GM19397 (cell line): Measurements from ENCODE around the gene BRD3OS.
"Not testable (repeated sequence)": the region's sequence is repeated elsewhere in the genome, so short reads cannot be mapped to it uniquely, and the experiment has no call there.

Experiments
- ATAC-seq: cut with Tn5 transposase; IDR thresholded peaks from one replicate; pipeline ENCODE4 v1.9.1; 2021; ENCODE audit warnings: mild to moderate bottlenecking, moderate library complexity; ENCODE audit not compliant: unreplicated experiment

Gene BRD3OS

GRCh38 chr9:134061688-134062371 is 36.5 kb downstream of the BRD3OS start:
- no peak for ATAC-seq

- no peak for ATAC-seq
Measured at GRCh38 chr9:134062461-134063087, 37.3 kb downstream of the BRD3OS start.

GRCh38 chr9:134063088-134063570 is 37.8 kb downstream of the BRD3OS start:
- no peak for ATAC-seq

GRCh38 chr9:134063571-134064450 is 38.5 kb downstream of the BRD3OS start:
- no peak for ATAC-seq

- no peak for ATAC-seq
Measured at GRCh38 chr9:134064711-134065110, 39.4 kb downstream of the BRD3OS start.

- ATAC-seq, result peak; percentile 22
Measured at GRCh38 chr9:134065612-134066419, 40.5 kb downstream of the BRD3OS start.

GRCh38 chr9:134066526-134066912 is 41.2 kb downstream of the BRD3OS start:
- no peak for ATAC-seq

- peak; percentile 12 for ATAC-seq
Measured at GRCh38 chr9:134066913-134067851, 41.9 kb downstream of the BRD3OS start.

- ATAC-seq, result peak; percentile 67
Measured at GRCh38 chr9:134067904-134068743, 42.8 kb downstream of the BRD3OS start, which contains the start of gene BRD3. Gene BRD3 (minus strand): TSS chr9:134068026. CDS start chr9:134053477, 14,549 bp downstream.

- no peak for ATAC-seq
Measured at GRCh38 chr9:134068744-134069479, 43.6 kb downstream of the BRD3OS start.

GRCh38 chr9:134069480-134070399 is 44.5 kb downstream of the BRD3OS start:
- no peak for ATAC-seq

GRCh38 chr9:134071149-134071548 is 45.9 kb downstream of the BRD3OS start:
- ATAC-seq, result no peak

GRCh38 chr9:134072683-134073082 is 47.4 kb downstream of the BRD3OS start:
- not testable (repeated sequence) for ATAC-seq

- no peak for ATAC-seq
Measured at GRCh38 chr9:134073500-134073899, 48.2 kb downstream of the BRD3OS start.

- not testable (repeated sequence) for ATAC-seq
Measured at GRCh38 chr9:134075689-134076088, 50.4 kb downstream of the BRD3OS start.

GRCh38 chr9:134076644-134077043 is 51.4 kb downstream of the BRD3OS start:
- no peak for ATAC-seq
